K562 treated with DMSO at 1 percent for 12 hours (cell line): ENCODE data around the gene ABAT. TPM values are rescaled to one million over a fixed set of nuclear protein-coding genes. Genes with fewer than 3 reads are reported as not detected.

Experiments used
- total RNA-seq: library from RNA; unstranded; fragments of 300-600 nt; gene quantifications from 2 replicates; pipeline ENCODE4 v1.2.3, GENCODE V29; 2022; ENCODE audit not compliant: insufficient read depth

ABAT gene
- 0.85 TPM in 1 of 2 replicates, not detected in the other for total RNA-seq

GRCh38 chr16:8674413-8675022 is at the start of gene ABAT:
ABAT (plus strand) TSS chr16:8674617; CDS start chr16:8735740, 61,123 bp downstream.

GRCh38 chr16:8797364-8798173 is 123.2 kb downstream of the ABAT start, which contains the start of the genes PMM2 and TMEM186:
PMM2 (plus strand) TSS chr16:8797839; CDS start chr16:8797883, 44 bp downstream.
TMEM186 (minus strand) TSS chr16:8797639; CDS start chr16:8797614, 25 bp downstream.

Other genes starting within 250 kb of the ABAT start
- gene TMEM114, start 84.1 kb upstream of the ABAT start, total RNA-seq, result not detected in 2 replicates
- 18.0 and 28.2 TPM in 2 replicates for gene METTL22, start 52.9 kb upstream of the ABAT start, total RNA-seq
- 9.9 and 13.3 TPM in 2 replicates for gene TMEM186, start 123.0 kb downstream of the ABAT start, total RNA-seq
- 9.5 and 10.4 TPM in 2 replicates for gene PMM2, start 123.2 kb downstream of the ABAT start, total RNA-seq
- gene CARHSP1, start 194.4 kb downstream of the ABAT start, total RNA-seq, result 127 and 149 TPM in 2 replicates
- gene LITAFD, start 207.7 kb downstream of the ABAT start, total RNA-seq, result not detected in 2 replicates